Kidney (tissue), 14 donors: ENCODE results near the gene SLC39A3. TPM values are rescaled to one million over a fixed set of nuclear protein-coding genes. Genes with fewer than 3 reads are reported as not detected.

Source experiments
- DNase-seq, 5 donors: peaks; one replicate each; pipeline ENCODE4 v3.0.0-alpha.2; 2013 to 2020
- FAIRE-seq: peaks from 2 replicates; lab custom pipeline; 2012; peaks lifted over from hg19 to GRCh38; lab: Jason Lieb, UNC
- H3K27ac ChIP-seq, 2 donors: one replicate each; pipeline ENCODE4 v1.7.0; 2013; ENCODE audit warnings: low read depth in 2 of 2, low read length in 2 of 2, inconsistent platforms in 1 of 2
- H3K27me3 ChIP-seq: one replicate; pipeline ENCODE4 v1.7.1; 2013; ENCODE audit warnings: low read length, inconsistent platforms; ENCODE audit not compliant: control insufficient read depth, insufficient read depth
- H3K36me3 ChIP-seq, 3 donors: one replicate each; pipeline versions ENCODE4 v1.7.0 to v1.7.1; 2013; ENCODE audit warnings: low read length in 3 of 3, control low read depth in 1 of 3, inconsistent platforms in 1 of 3; ENCODE audit not compliant: insufficient read depth in 3 of 3, control insufficient read depth in 2 of 3
- H3K4me1 ChIP-seq, 3 donors: one replicate each; pipeline versions ENCODE4 v1.7.0 to v1.7.1; 2013; ENCODE audit warnings: low read length in 3 of 3, inconsistent platforms in 1 of 3, low read depth in 1 of 3; ENCODE audit not compliant: control insufficient read depth in 2 of 3, insufficient read depth in 2 of 3
- H3K4me3 ChIP-seq, 3 donors: one replicate each; pipeline versions ENCODE4 v1.7.0 to v1.8.1; 2013; ENCODE audit warnings: low read length in 3 of 3, control low read depth in 1 of 3, inconsistent platforms in 1 of 3
- H3K9ac ChIP-seq, 3 donors: one replicate each; pipeline versions ENCODE4 v1.7.0 to v1.7.1; 2013; ENCODE audit warnings: low read length in 3 of 3, control low read depth in 1 of 3, inconsistent platforms in 1 of 3
- H3K9me3 ChIP-seq, 3 donors: one replicate each; pipeline versions ENCODE4 v1.7.0 to v1.7.1; 2013; ENCODE audit warnings: low read length in 3 of 3, control low read depth in 1 of 3, inconsistent platforms in 1 of 3; ENCODE audit not compliant: control insufficient read depth in 2 of 3, insufficient read depth in 1 of 3
- intact Hi-C: fragments of 100-400 bp; cut with DNase I; formaldehyde crosslinking; loops from one replicate; pipeline ENCODE4 v1.11.1; 2022
- polyA plus RNA-seq: library from polyadenylated mRNA; stranded (reverse); fragments of 350-450 nt; fragmentation: Illumina TruSeq; extraction: RNeasy Lipid Tissue Mini Kit (QIAGEN cat#74804); gene quantifications from one replicate; pipeline ENCODE4 v1.2.3, GENCODE V29; 2014; ENCODE audit warnings: low read depth, low replicate concordance; ENCODE audit not compliant: insufficient read depth
- total RNA-seq: library from RNA; stranded (reverse); fragmentation: NEBNext Ultra II Directional; extraction: Animal tissue kit (Norgen Biotek cat#: 25700); gene quantifications from one replicate; pipeline ENCODE4 v1.2.1, GENCODE V29; 2021
- TF ChIP-seq, protein P1 (sequence below): IDR thresholded peaks from 3 replicates; pipeline ENCODE4 v1.5.1; 2012; ENCODE audit warnings: mild to moderate bottlenecking, moderate library complexity, borderline replicate concordance; ENCODE audit not compliant: insufficient read depth; ENCODE audit errors: extremely low read depth
- donor health status: control.
- donor health status: control.
- donor health status: control.
- donor health status: control.
- donor health status: control.
- donor health status: DM: yes; HTN: yes; CAD: no.
- donor health status: Normal renal cell carcinoma (clear cell type).

Gene SLC39A3
- total and polyA plus RNA-seq, 2 donors from 2014 or later, result 31.1 to 38.0 TPM

DNA sequence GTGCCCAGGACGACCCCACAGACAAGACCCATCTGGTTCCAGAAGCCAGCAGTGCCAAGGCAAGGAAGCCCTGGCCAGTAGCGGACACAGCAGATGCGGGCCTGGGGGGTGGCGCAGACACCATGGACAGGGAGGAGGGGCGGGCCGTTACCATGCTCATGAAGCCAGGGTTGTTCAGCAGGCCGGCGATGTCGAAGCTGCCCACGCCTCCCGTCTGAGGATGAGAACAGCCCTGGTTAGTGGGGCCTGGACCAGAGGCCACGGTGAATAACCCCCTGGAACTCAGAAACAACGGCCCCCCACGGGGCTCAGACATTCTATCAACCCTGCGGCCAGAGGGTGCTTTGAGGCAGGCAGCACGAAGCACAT is 21.5 kb upstream of the SLC39A3 start:
- no peak for FAIRE-seq
- H3K4me3 ChIP-seq, result no peak overlapping the region
- H3K9ac ChIP-seq, result no peak overlapping the region
- no peaks in the 10 kb centered on the region for H3K9me3 ChIP-seq
- intact Hi-C loops, result no loop called here
- H3K27ac ChIP-seq, result no peak overlapping the region
- DNase-seq, result no peak
- H3K36me3 ChIP-seq, result peaks cover 0 to 27% (median 13%) of the 10 kb centered on the region in 3 donors
- TF ChIP-seq, protein P1, sequence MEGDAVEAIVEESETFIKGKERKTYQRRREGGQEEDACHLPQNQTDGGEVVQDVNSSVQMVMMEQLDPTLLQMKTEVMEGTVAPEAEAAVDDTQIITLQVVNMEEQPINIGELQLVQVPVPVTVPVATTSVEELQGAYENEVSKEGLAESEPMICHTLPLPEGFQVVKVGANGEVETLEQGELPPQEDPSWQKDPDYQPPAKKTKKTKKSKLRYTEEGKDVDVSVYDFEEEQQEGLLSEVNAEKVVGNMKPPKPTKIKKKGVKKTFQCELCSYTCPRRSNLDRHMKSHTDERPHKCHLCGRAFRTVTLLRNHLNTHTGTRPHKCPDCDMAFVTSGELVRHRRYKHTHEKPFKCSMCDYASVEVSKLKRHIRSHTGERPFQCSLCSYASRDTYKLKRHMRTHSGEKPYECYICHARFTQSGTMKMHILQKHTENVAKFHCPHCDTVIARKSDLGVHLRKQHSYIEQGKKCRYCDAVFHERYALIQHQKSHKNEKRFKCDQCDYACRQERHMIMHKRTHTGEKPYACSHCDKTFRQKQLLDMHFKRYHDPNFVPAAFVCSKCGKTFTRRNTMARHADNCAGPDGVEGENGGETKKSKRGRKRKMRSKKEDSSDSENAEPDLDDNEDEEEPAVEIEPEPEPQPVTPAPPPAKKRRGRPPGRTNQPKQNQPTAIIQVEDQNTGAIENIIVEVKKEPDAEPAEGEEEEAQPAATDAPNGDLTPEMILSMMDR, result no peak
- no peaks in the 10 kb centered on the region for H3K27me3 ChIP-seq
- H3K4me1 ChIP-seq, result no peaks in the 10 kb centered on the region

DNA sequence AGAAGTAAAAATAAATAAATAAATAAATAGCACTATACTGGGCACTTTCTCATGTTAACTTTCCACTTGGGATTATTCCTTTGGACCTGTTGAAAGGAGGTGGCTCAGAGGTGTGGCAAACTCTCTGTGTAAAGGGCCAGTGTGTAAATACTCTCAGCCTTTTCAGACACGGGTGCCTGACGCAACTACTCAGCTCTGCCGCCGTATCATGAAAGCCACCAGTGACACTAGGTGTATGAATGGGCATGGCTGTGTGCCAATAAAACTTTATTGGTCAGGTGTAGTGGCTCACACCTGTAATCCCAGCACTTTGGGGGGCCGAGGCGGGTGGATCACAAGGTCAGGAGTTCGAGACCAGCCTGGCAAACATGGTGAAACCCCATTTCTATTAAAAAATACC is 20.1 kb upstream of the SLC39A3 start:
- DNase-seq (no peak), FAIRE-seq (no peak)
- TF ChIP-seq, protein P1, result no peak
- no peaks in the 10 kb centered on the region for H3K27me3 ChIP-seq
- no peaks in the 10 kb centered on the region for H3K9me3 ChIP-seq
- no peaks in the 10 kb centered on the region for H3K4me1 ChIP-seq
- no peak overlapping the region for H3K27ac ChIP-seq
- H3K4me3 ChIP-seq, result no peak overlapping the region
- intact Hi-C loops, result no loop called here
- no peak overlapping the region for H3K9ac ChIP-seq
- peaks cover 0 to 19% (median 12%) of the 10 kb centered on the region in 3 donors for H3K36me3 ChIP-seq

DNA sequence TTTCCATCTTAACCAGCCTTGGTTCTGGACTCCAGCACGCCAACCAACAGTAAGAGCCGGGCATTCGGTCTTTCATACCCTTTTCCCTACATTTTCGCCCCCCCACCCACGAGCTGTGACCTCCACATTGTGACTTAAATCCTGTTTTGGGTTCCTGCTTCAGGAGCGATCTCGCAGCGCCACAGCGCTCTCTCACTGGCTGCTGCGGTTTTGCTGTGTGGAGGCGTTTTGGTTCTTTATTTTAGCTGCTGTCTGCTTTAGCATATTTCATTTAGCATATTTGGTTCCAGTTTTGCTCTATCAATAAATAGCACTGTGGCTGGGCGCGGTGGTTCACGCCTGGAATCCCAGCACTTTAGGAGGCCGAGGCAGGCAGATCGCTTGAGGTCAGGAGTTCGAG is 19.5 kb upstream of the SLC39A3 start:
- H3K36me3 ChIP-seq, result peaks cover 0 to 19% (median 12%) of the 10 kb centered on the region in 3 donors
- no peak for FAIRE-seq

More for the DNA sequence above, 19.5 kb upstream of the SLC39A3 start:
- TF ChIP-seq, protein P1, result no peak
- no peaks in the 10 kb centered on the region for H3K4me1 ChIP-seq
- intact Hi-C loops, result no loop called here
- no peak overlapping the region for H3K27ac ChIP-seq
- H3K4me3 ChIP-seq, result no peak overlapping the region
- no peak overlapping the region for H3K9ac ChIP-seq
- no peaks in the 10 kb centered on the region for H3K9me3 ChIP-seq
- H3K27me3 ChIP-seq, result no peaks in the 10 kb centered on the region
- no peak for DNase-seq
